ENCODE measurements around the gene TGM5. TPM values are rescaled to one million over a fixed set of nuclear protein-coding genes. Genes with fewer than 3 reads are reported as not detected.
A peak's percentile ranks its signal among the peaks of the same experiment; 100 is the strongest.

The TGM5 gene
- total RNA-seq, 1 donor from 2014 or later: not detected

DNA sequence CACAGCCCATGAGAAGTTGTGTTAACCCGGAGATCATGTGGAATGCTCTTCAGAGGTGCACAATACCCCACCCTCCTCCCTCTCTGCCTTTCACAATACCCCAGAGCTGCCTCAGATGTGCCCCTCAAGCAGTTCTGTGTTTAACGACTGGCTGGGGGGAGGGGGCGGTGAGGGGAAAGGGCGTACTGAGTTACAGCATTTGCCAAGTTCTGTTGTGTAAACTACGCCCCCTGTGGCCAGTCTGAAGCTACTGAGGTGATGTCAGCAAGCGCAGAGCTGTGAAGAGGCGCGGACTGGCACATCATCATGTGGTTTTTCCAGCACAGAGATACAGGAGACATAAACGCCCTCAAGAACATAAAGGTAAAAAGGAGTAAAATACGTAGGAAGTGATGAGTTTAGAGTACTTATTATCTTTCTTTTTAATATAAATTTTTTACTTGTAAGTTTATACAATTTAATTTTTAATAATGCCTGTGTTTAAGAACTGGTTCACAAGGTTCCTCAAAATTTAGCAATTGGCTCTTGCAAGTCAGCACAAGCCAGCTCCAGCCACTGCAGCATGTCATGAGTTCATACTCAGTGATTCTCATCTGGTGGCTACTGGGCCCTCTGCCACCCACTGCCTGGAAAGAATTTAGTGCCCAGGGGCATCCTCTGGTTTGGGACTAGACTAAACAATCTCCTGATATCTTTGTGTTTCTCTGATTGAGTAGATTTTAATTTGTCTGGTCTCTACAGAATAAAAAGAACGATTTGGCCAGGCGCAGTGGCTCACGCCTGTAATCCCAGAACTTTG, 47.6 kb downstream of the TGM5 start:
- Mint-ChIP-seq H3K9me3 (ENCODE audit: unreplicated experiment) (no peaks in the 10 kb centered on the region), H3K27ac (ENCODE audit: unreplicated experiment) (peak overlapping the region; percentile 44), H3K36me3 (ENCODE audit: unreplicated experiment) (no peaks in the 10 kb centered on the region), H3K4me1 (ENCODE audit: unreplicated experiment) (peaks cover 15% of the 10 kb centered on the region), H3K4me3 (ENCODE audit: unreplicated experiment) (no peak overlapping the region), H3K27me3 (ENCODE audit: unreplicated experiment) (peaks cover 39% of the 10 kb centered on the region)
- DNase-seq (ENCODE audit: extremely low spot score, unreplicated experiment): no peak
- TF ChIP-seq, protein P1, sequence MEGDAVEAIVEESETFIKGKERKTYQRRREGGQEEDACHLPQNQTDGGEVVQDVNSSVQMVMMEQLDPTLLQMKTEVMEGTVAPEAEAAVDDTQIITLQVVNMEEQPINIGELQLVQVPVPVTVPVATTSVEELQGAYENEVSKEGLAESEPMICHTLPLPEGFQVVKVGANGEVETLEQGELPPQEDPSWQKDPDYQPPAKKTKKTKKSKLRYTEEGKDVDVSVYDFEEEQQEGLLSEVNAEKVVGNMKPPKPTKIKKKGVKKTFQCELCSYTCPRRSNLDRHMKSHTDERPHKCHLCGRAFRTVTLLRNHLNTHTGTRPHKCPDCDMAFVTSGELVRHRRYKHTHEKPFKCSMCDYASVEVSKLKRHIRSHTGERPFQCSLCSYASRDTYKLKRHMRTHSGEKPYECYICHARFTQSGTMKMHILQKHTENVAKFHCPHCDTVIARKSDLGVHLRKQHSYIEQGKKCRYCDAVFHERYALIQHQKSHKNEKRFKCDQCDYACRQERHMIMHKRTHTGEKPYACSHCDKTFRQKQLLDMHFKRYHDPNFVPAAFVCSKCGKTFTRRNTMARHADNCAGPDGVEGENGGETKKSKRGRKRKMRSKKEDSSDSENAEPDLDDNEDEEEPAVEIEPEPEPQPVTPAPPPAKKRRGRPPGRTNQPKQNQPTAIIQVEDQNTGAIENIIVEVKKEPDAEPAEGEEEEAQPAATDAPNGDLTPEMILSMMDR (IDR thresholded peaks at IDR 0.05): peak; percentile 35

DNA sequence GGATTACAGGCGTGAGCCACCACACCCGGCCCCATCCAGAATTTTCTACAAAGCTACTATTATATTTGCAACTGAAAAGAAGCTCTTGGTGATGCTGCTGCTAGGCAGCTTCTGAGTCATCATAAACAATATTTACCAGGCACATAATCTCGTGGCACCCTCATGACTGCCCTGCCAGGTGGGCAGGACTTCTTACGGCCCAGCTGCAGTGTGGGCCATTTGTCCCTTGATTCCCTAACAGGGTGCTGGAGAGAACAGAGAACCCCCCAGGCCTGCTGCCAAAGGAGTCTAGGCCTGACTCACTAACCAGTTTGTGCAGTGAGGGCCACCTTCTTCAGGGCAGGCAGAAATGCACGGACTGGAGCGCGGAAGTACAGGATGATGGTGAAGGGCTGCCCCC, 50.8 kb downstream of the TGM5 start:
- no peaks in the 10 kb centered on the region for H3K36me3 Mint-ChIP-seq (ENCODE audit: unreplicated experiment)
- H3K4me1 Mint-ChIP-seq (ENCODE audit: unreplicated experiment): peaks cover 15% of the 10 kb centered on the region
- TF ChIP-seq, protein P1 (IDR thresholded peaks at IDR 0.05): no peak
- H3K27ac Mint-ChIP-seq (ENCODE audit: unreplicated experiment): no peak overlapping the region
- DNase-seq (ENCODE audit: extremely low spot score, unreplicated experiment): no peak
- no peaks in the 10 kb centered on the region for H3K9me3 Mint-ChIP-seq (ENCODE audit: unreplicated experiment)
- no peak overlapping the region for H3K4me3 Mint-ChIP-seq (ENCODE audit: unreplicated experiment)
- peaks cover 16% of the 10 kb centered on the region for H3K27me3 Mint-ChIP-seq (ENCODE audit: unreplicated experiment)

DNA sequence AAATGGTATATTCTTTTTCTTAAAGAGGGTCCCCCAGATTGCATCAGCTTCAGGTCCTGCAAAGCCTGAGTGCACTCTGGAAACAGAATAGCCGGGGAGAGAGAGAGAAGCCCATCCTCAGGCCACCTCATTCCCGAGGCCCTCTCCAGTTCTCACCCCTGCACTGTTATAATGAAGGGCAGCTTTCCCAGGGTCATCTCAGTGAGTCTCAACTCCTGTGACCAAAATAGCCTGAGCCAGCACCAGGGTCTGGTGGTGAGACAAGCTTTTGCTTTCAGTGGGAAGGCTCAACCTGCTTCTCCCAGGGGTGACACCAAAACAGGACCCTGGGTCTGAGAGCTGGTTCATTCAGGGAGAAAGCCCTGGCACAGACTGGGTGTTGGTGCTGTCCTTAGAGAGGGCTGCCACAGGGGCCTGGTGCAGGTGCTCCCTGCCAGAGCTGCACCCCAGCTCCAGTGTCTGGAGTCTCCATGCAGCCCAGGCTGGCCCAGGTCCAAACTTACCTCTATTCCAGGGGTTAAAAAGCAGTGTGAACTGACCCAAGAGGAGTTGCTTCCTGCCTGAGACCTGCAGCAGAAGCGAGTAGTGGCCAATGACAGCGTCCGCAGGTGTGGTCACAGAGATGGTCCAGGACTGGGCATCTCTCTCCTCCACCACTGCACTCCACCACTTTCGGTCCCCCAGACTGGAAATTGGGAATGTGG, 52.0 kb downstream of the TGM5 start:
- H3K27ac Mint-ChIP-seq (ENCODE audit: unreplicated experiment): no peak overlapping the region
- no peaks in the 10 kb centered on the region for H3K36me3 Mint-ChIP-seq (ENCODE audit: unreplicated experiment)
- no peak for DNase-seq (ENCODE audit: extremely low spot score, unreplicated experiment)
- H3K9me3 Mint-ChIP-seq (ENCODE audit: unreplicated experiment): no peaks in the 10 kb centered on the region
- H3K4me3 Mint-ChIP-seq (ENCODE audit: unreplicated experiment): no peak overlapping the region
- H3K27me3 Mint-ChIP-seq (ENCODE audit: unreplicated experiment): peaks cover 16% of the 10 kb centered on the region
- H3K4me1 Mint-ChIP-seq (ENCODE audit: unreplicated experiment): peaks cover 10% of the 10 kb centered on the region
- TF ChIP-seq, protein P1 (IDR thresholded peaks at IDR 0.05): no peak

DNA sequence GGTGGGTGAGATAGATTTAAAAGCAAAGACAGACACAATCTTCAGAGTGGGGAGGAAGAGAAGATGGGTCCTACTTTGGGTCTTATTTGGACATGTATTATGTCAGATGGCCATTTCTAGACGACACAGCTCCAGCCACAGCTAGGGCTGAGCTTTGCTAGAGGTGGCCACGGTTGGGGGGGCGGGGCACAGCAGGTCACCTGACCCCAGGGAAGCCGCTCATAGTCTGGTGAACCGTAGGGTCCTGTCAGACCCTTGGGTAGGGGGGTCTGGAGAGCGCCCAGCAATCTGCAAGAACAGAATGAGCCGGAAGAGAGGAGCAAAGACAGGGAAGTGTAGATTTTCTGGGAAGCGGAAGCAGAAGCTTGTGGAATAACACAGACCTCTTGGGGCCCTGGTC, 52.6 kb downstream of the TGM5 start:
- no peak overlapping the region for H3K27ac Mint-ChIP-seq (ENCODE audit: unreplicated experiment)
- H3K36me3 Mint-ChIP-seq (ENCODE audit: unreplicated experiment): no peaks in the 10 kb centered on the region
- no peak overlapping the region for H3K4me3 Mint-ChIP-seq (ENCODE audit: unreplicated experiment)
- DNase-seq (ENCODE audit: extremely low spot score, unreplicated experiment): no peak
- H3K4me1 Mint-ChIP-seq (ENCODE audit: unreplicated experiment): peaks cover 4% of the 10 kb centered on the region
- TF ChIP-seq, protein P1 (IDR thresholded peaks at IDR 0.05): no peak
- H3K9me3 Mint-ChIP-seq (ENCODE audit: unreplicated experiment): no peaks in the 10 kb centered on the region
- H3K27me3 Mint-ChIP-seq (ENCODE audit: unreplicated experiment): peaks cover 22% of the 10 kb centered on the region

DNA sequence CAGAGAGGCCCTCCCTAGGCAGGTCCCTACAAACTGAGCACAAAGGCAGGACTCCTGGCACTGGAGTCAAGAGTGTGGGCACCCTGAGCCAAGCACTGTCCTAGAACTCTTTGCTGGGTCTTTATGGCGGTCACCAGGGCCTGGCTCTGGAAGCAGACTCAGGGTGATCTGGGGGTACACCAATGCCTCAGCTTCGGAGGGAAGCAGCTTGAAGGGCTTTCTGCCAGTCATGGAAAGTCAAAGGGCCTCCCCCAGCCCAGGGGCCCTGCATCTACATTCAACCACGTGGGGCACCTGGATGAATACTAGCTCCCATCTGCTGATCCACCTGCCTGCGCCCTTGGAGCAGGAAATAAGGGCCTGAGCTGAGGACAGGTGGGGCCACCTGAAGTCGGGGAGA, 53.3 kb downstream of the TGM5 start:
- Mint-ChIP-seq H3K27me3 (ENCODE audit: unreplicated experiment) (peaks cover 29% of the 10 kb centered on the region), H3K9me3 (ENCODE audit: unreplicated experiment) (no peaks in the 10 kb centered on the region), H3K4me3 (ENCODE audit: unreplicated experiment) (no peak overlapping the region), H3K4me1 (ENCODE audit: unreplicated experiment) (no peaks in the 10 kb centered on the region), H3K27ac (ENCODE audit: unreplicated experiment) (no peak overlapping the region), H3K36me3 (ENCODE audit: unreplicated experiment) (no peaks in the 10 kb centered on the region)
- TF ChIP-seq, protein P1 (IDR thresholded peaks at IDR 0.05): no peak
- DNase-seq (ENCODE audit: extremely low spot score, unreplicated experiment): no peak

All from osteocyte (in vitro differentiated cells).